ENCODE results near the gene PPP3CB. TPM values are rescaled to one million over a fixed set of nuclear protein-coding genes. Genes with fewer than 3 reads are reported as not detected.

The PPP3CB gene
- total RNA-seq, result 10 to 100 TPM; 37.2 to 61.2 (median 43.2) TPM
- polyA plus RNA-seq, result 10 to 100 TPM; 25.5 to 29.9 (median 27.4) TPM
- long read RNA-seq, donor 1, partial matches to known transcripts, result 6 of 8 reads
- long read RNA-seq, donor 1, other reads (novel, unspliced or antisense), result 0 of 8 reads
- long read RNA-seq, donor 2, partial matches to known transcripts, result 6 of 8 reads
- long read RNA-seq, donor 2, other reads (novel, unspliced or antisense), result 0 of 8 reads

GRCh38 chr10:73495884-73496674 is at the start of gene PPP3CB:
Gene PPP3CB (minus strand): TSS chr10:73496024. CDS start chr10:73495889, 135 bp downstream.
- no peaks in the 10 kb centered on the region for H3K27me3 ChIP-seq (replicated peaks in 1 of 7)
- no peaks in the 10 kb centered on the region for H3K9me3 ChIP-seq
- peaks cover 32 to 71% (median 50%) of the 10 kb centered on the region in 6 donors for H3K4me1 ChIP-seq
- DNase-seq, result peak; percentile 95
- peak within 1 kb of the TSS; percentile 66 to 94 (median 76) for H3K4me3 ChIP-seq
- H3K27ac ChIP-seq, result peak within 1 kb of the TSS; percentile 83 to 99 (median 98)
- peaks cover 0 to 12% (median 0%) of the 10 kb centered on the region in 6 donors for H3K36me3 ChIP-seq
- 7 to 15% (median 9%) methylated on average over 11 to 28 of the region's 28 CpGs for WGBS, 5 donors
- intact Hi-C loops (cut with DNase I; ENCODE audit: low total_unique reads), result no loop called here
- no peak for TF ChIP-seq POLR2AphosphoS5 (IDR thresholded peaks at IDR 0.05)
- TF ChIP-seq CTCF (IDR thresholded peaks at IDR 0.05 in 8 of 11, conservative IDR thresholded peaks at IDR 0.05 in 3 of 11), result no peak
- TF ChIP-seq POLR2A (IDR thresholded peaks at IDR 0.05), result no peak

GRCh38 chr10:73545357-73545756 is 49.5 kb upstream of the PPP3CB start:
- no peak for TF ChIP-seq POLR2A (IDR thresholded peaks at IDR 0.05)
- no peak for TF ChIP-seq POLR2AphosphoS5 (IDR thresholded peaks at IDR 0.05)
- no peak for TF ChIP-seq CTCF (IDR thresholded peaks at IDR 0.05 in 8 of 11, conservative IDR thresholded peaks at IDR 0.05 in 3 of 11)
- Histone ChIP-seq H3K27ac (no peak overlapping the region), H3K36me3 (peaks cover 0 to 22% (median 0%) of the 10 kb centered on the region in 6 donors), H3K9me3 (no peaks in the 10 kb centered on the region), H3K27me3 (replicated peaks in 1 of 7) (no peaks in the 10 kb centered on the region), H3K4me1 (no peaks in the 10 kb centered on the region), H3K4me3 (no peak overlapping the region)
- intact Hi-C loops (cut with DNase I; ENCODE audit: low total_unique reads), result no loop called here
- DNase-seq, result no peak
- 79 to 95% (median 86%) methylated on average over 2 of the region's 2 CpGs for WGBS, 5 donors

- intact Hi-C loops (cut with DNase I; ENCODE audit: low total_unique reads), result no loop called here
- 88 to 94% (median 90%) methylated on average over 7 of the region's 7 CpGs for WGBS, 5 donors
- peaks cover 0 to 4% (median 0%) of the 10 kb centered on the region in 6 donors for H3K4me1 ChIP-seq
- H3K36me3 ChIP-seq, result peaks cover 0 to 58% (median 2%) of the 10 kb centered on the region in 6 donors
- H3K4me3 ChIP-seq, result no peak overlapping the region
- no peaks in the 10 kb centered on the region for H3K9me3 ChIP-seq
- no peaks in the 10 kb centered on the region for H3K27me3 ChIP-seq (replicated peaks in 1 of 7)
- no peak for TF ChIP-seq CTCF (IDR thresholded peaks at IDR 0.05 in 8 of 11, conservative IDR thresholded peaks at IDR 0.05 in 3 of 11)
- TF ChIP-seq POLR2AphosphoS5 (IDR thresholded peaks at IDR 0.05), result no peak
- no peak for TF ChIP-seq POLR2A (IDR thresholded peaks at IDR 0.05)
- H3K27ac ChIP-seq, result no peak overlapping the region
- no peak for DNase-seq
Measured at GRCh38 chr10:73537709-73538108, 41.9 kb upstream of the PPP3CB start.

GRCh38 chr10:73537288-73537687 is 41.5 kb upstream of the PPP3CB start:
- Histone ChIP-seq H3K27me3 (replicated peaks in 1 of 7) (no peaks in the 10 kb centered on the region), H3K27ac (no peak overlapping the region), H3K36me3 (peaks cover 0 to 54% (median 2%) of the 10 kb centered on the region in 6 donors), H3K4me1 (peaks cover 0 to 4% (median 0%) of the 10 kb centered on the region in 6 donors), H3K4me3 (no peak overlapping the region), H3K9me3 (no peaks in the 10 kb centered on the region)
- intact Hi-C loops (cut with DNase I; ENCODE audit: low total_unique reads), result no loop called here
- DNase-seq, result no peak
- WGBS, 5 donors, result 49 to 77% (median 63%) methylated on average over 2 of the region's 2 CpGs
- TF ChIP-seq POLR2A (IDR thresholded peaks at IDR 0.05) (no peak), CTCF (IDR thresholded peaks at IDR 0.05 in 8 of 11, conservative IDR thresholded peaks at IDR 0.05 in 3 of 11) (no peak), POLR2AphosphoS5 (IDR thresholded peaks at IDR 0.05) (no peak)

Measured in spleen (tissue), 13 donors.